Measurements from ENCODE around the gene ZDHHC11B.
A peak's percentile ranks its signal among the peaks of the same experiment; 100 is the strongest.

ZDHHC11B gene

GRCh38 chr5:671459-672328 lies 112.8 kb downstream of the ZDHHC11B start:
- peak; percentile 78 for DNase-seq

GRCh38 chr5:670396-671270 lies 113.9 kb downstream of the ZDHHC11B start:
- DNase-seq: no peak

GRCh38 chr5:669842-670395 lies 114.6 kb downstream of the ZDHHC11B start:
- no peak for DNase-seq

- no peak for DNase-seq
Observed at GRCh38 chr5:669111-669841, 115.3 kb downstream of the ZDHHC11B start.

- DNase-seq: no peak
Observed at GRCh38 chr5:668283-668995, 116.1 kb downstream of the ZDHHC11B start.

GRCh38 chr5:666816-667498 lies 117.6 kb downstream of the ZDHHC11B start:
- DNase-seq: no peak

GRCh38 chr5:665956-666711 lies 118.4 kb downstream of the ZDHHC11B start:
- no peak for DNase-seq

GRCh38 chr5:665541-665955 lies 119.0 kb downstream of the ZDHHC11B start:
- DNase-seq: no peak

GRCh38 chr5:664994-665360 lies 119.6 kb downstream of the ZDHHC11B start:
- DNase-seq: no peak

- DNase-seq: no peak
Observed at GRCh38 chr5:664343-664993, 120.1 kb downstream of the ZDHHC11B start.

- no peak for DNase-seq
Observed at GRCh38 chr5:663436-664342, 120.8 kb downstream of the ZDHHC11B start.

GRCh38 chr5:662751-663435 lies 121.6 kb downstream of the ZDHHC11B start:
- DNase-seq: no peak

- no peak for DNase-seq
Observed at GRCh38 chr5:661891-662750, 122.4 kb downstream of the ZDHHC11B start.

- no peak for DNase-seq
Observed at GRCh38 chr5:660491-661030, 124.0 kb downstream of the ZDHHC11B start.

Data from femur (tissue), 1 donor.